Psoas muscle (tissue), 8 donors: Measurements from ENCODE around the gene C11orf58. TPM values are rescaled to one million over a fixed set of nuclear protein-coding genes. Genes with fewer than 3 reads are reported as not detected.
A peak's percentile ranks its signal among the peaks of the same experiment; 100 is the strongest.

Experiments used
- ATAC-seq, 4 donors: fragments of 200-7000 bp; cut with Tn5 transposase; one replicate each; pipeline ENCODE4 v1.9.1; 2020; ENCODE audit warnings: moderate library complexity in 3 of 4, mild to moderate bottlenecking in 2 of 4
- DNase-seq, 2 donors: peaks; one replicate each; pipeline ENCODE4 v3.0.0-alpha.2; 2020
- H3K27ac ChIP-seq: fragments of 200-600 bp; one replicate; pipeline ENCODE4 v1.8.0; 2022
- H3K27me3 ChIP-seq, 3 donors: fragments of 200-600 bp in 1 of 3; one replicate each; pipeline versions ENCODE4 v1.6.1 to v1.8.0; 2013 to 2022; ENCODE audit warnings: low read length in 2 of 3, mild to moderate bottlenecking in 2 of 3, moderate library complexity in 1 of 3; ENCODE audit not compliant: insufficient read depth in 3 of 3
- H3K36me3 ChIP-seq, 2 donors: fragments of 200-600 bp in 1 of 2; one replicate each; pipeline versions ENCODE4 v1.6.1 to v1.8.0; 2013 to 2022; ENCODE audit warnings: low read depth in 1 of 2, mild to moderate bottlenecking in 1 of 2, moderate library complexity in 1 of 2; ENCODE audit not compliant: insufficient read depth in 1 of 2
- H3K4me1 ChIP-seq: fragments of 200-600 bp; one replicate; pipeline ENCODE4 v1.8.0; 2022
- H3K4me3 ChIP-seq: fragments of 200-600 bp; one replicate; pipeline ENCODE4 v1.8.0; 2022; ENCODE audit warnings: mild to moderate bottlenecking
- H3K9me3 ChIP-seq: fragments of 200-600 bp; one replicate; pipeline ENCODE4 v1.8.0; 2022
- CTCF ChIP-seq: fragments of 200-600 bp; IDR thresholded peaks from one replicate; pipeline ENCODE4 v1.8.0; 2022; ENCODE audit warnings: antibody characterized with exemption
- WGBS, 3 donors: extraction: QIAGEN DNeasy Blood & Tissue Kit; methylation state at CpG; one replicate each; pipeline versions ENCODE4 v1.1.6 to v1.1.7; 2013; 5-methylcytosine and 5-hydroxymethylcytosine counted together
- intact Hi-C, 2 donors: fragments of 100-400 bp; cut with DNase I; formaldehyde crosslinking; loops; one replicate each; pipeline versions ENCODE4 v1.11.0 to v1.14.2; 2022
- polyA plus RNA-seq, 3 donors: library from polyadenylated mRNA; stranded (reverse); fragments of 200-250 nt; gene quantifications; one replicate each; pipeline ENCODE4 v1.2.3, GENCODE V29; 2013
- total RNA-seq, 4 donors: library from RNA; stranded (reverse); fragmentation: NEBNext Ultra II Directional in 2 of 4; extraction: Animal tissue kit (Norgen Biotek cat#: 25700) in 2 of 4; gene quantifications; one replicate each; pipeline versions ENCODE4 v1.2.1 to v1.2.4, GENCODE V29; 2021 to 2023
- donor health status: healthy with polysubstance abuse.
- donor health status: DM: no; HTN: no; CAD: no; lungs with moderate emphysema.
- donor health status: Bipolar disorder and iron deficiency.
- donor health status: healthy.
- donor health status: DM: yes; HTN: yes; CAD: no.
- donor health status: DM: no; HTN: no; CAD: no.
- donor health status: DM: no; HTN: no; CAD: no.
- donor health status: DM: yes; HTN: yes; CAD: no.

Gene C11orf58
- total and polyA plus RNA-seq, 7 donors: 80.7 to 218 (median 92.2) TPM

GRCh38 chr11:16776711-16777612 lies 38.5 kb downstream of the C11orf58 start:
- intact Hi-C loops: no loop called here
- no peak for DNase-seq
- 51 to 62% (median 51%) methylated on average over 14 of the region's 14 CpGs for WGBS, 3 donors
- peak in 2 of 4 donors; percentile 54 to 61 for ATAC-seq
- H3K27me3 ChIP-seq: no peaks in the 10 kb centered on the region
- H3K36me3 ChIP-seq: no peaks in the 10 kb centered on the region
- no peak overlapping the region for H3K27ac ChIP-seq
- H3K4me1 ChIP-seq: no peaks in the 10 kb centered on the region
- TF ChIP-seq CTCF: no peak
- no peak overlapping the region for H3K4me3 ChIP-seq
- no peaks in the 10 kb centered on the region for H3K9me3 ChIP-seq

- Histone ChIP-seq H3K27ac (no peak overlapping the region), H3K36me3 (no peaks in the 10 kb centered on the region), H3K27me3 (no peaks in the 10 kb centered on the region), H3K4me1 (no peaks in the 10 kb centered on the region), H3K9me3 (no peaks in the 10 kb centered on the region), H3K4me3 (no peak overlapping the region)
- intact Hi-C loops: no loop called here
- DNase-seq (no peak), ATAC-seq (no peak)
- no peak for TF ChIP-seq CTCF
- 89 to 97% (median 95%) methylated on average over 3 of the region's 3 CpGs for WGBS, 3 donors
Measured at GRCh38 chr11:16777613-16777975, 39.1 kb downstream of the C11orf58 start.

GRCh38 chr11:16778286-16778685 lies 39.8 kb downstream of the C11orf58 start:
- TF ChIP-seq CTCF: no peak
- Histone ChIP-seq H3K9me3 (no peaks in the 10 kb centered on the region), H3K4me3 (no peak overlapping the region), H3K36me3 (no peaks in the 10 kb centered on the region), H3K4me1 (no peaks in the 10 kb centered on the region), H3K27ac (no peak overlapping the region), H3K27me3 (no peaks in the 10 kb centered on the region)
- intact Hi-C loops: no loop called here
- ATAC-seq (no peak), DNase-seq (no peak)
- WGBS, 3 donors: 84 to 89% (median 88%) methylated on average over 6 of the region's 6 CpGs

GRCh38 chr11:16778876-16779275 lies 40.4 kb downstream of the C11orf58 start:
- TF ChIP-seq CTCF: no peak
- H3K36me3 ChIP-seq: no peaks in the 10 kb centered on the region
- no peak for ATAC-seq
- H3K27ac ChIP-seq: no peak overlapping the region
- intact Hi-C loops: no loop called here
- H3K9me3 ChIP-seq: no peaks in the 10 kb centered on the region
- WGBS, 3 donors: 94 to 95% (median 95%) methylated on average over 8 of the region's 8 CpGs
- DNase-seq: no peak
- no peaks in the 10 kb centered on the region for H3K4me1 ChIP-seq
- no peak overlapping the region for H3K4me3 ChIP-seq
- H3K27me3 ChIP-seq: no peaks in the 10 kb centered on the region

- WGBS, 3 donors: 88 to 95% (median 90%) methylated on average over 8 of the region's 8 CpGs
Measured at GRCh38 chr11:16779436-16779835, 41.0 kb downstream of the C11orf58 start.

More at GRCh38 chr11:16779436-16779835, 41.0 kb downstream of the C11orf58 start:
- no peak for TF ChIP-seq CTCF
- ATAC-seq (no peak), DNase-seq (no peak)
- intact Hi-C loops: no loop called here
- no peaks in the 10 kb centered on the region for H3K4me1 ChIP-seq
- H3K27me3 ChIP-seq: no peaks in the 10 kb centered on the region
- H3K27ac ChIP-seq: no peak overlapping the region
- no peak overlapping the region for H3K4me3 ChIP-seq
- H3K9me3 ChIP-seq: no peaks in the 10 kb centered on the region
- no peaks in the 10 kb centered on the region for H3K36me3 ChIP-seq
